Stimulated activated CD4-positive, alpha-beta T cell treated with anti-CD3 and anti-CD28 coated beads, Interleukin-2, amount 100 ng/mL, for 24 hours (primary cell): Measurements from ENCODE around the gene LRP1-AS.
"Not testable (repeated sequence)": the region's sequence is repeated elsewhere in the genome, so short reads cannot be mapped to it uniquely, and the experiment has no call there.

Experiments used
- DNase-seq, 2 donors: peaks; one replicate each; pipeline ENCODE4 v3.0.0-alpha.2; 2020

LRP1-AS gene

GRCh38 chr12:57138526-57139272 lies 8.7 kb downstream of the LRP1-AS start:
- no peak for DNase-seq

- no peak for DNase-seq
Observed at GRCh38 chr12:57135527-57136326, 11.7 kb downstream of the LRP1-AS start.

GRCh38 chr12:57134949-57135348 lies 12.5 kb downstream of the LRP1-AS start:
- no peak for DNase-seq

- DNase-seq: no peak
Observed at GRCh38 chr12:57133916-57134315, 13.5 kb downstream of the LRP1-AS start.

GRCh38 chr12:57133013-57133569 lies 14.3 kb downstream of the LRP1-AS start:
- DNase-seq: no peak

- DNase-seq: no peak
Observed at GRCh38 chr12:57131896-57132744, 15.3 kb downstream of the LRP1-AS start.

GRCh38 chr12:57130941-57131340 lies 16.5 kb downstream of the LRP1-AS start:
- no peak for DNase-seq

GRCh38 chr12:57129889-57130288 lies 17.5 kb downstream of the LRP1-AS start:
- DNase-seq: no peak

GRCh38 chr12:57129321-57129842 lies 18.0 kb downstream of the LRP1-AS start:
- no peak for DNase-seq

GRCh38 chr12:57128519-57129247 lies 18.7 kb downstream of the LRP1-AS start:
- no peak for DNase-seq

GRCh38 chr12:57127726-57128518 lies 19.5 kb downstream of the LRP1-AS start, which contains the start of gene LRP1:
TSS of gene LRP1 (plus strand) at chr12:57128483. CDS start at chr12:57128965, 482 bp downstream.
- DNase-seq: peak; percentile 79 to 80

GRCh38 chr12:57127101-57127725 lies 20.2 kb downstream of the LRP1-AS start:
- DNase-seq: peak; percentile 40 to 49

GRCh38 chr12:57126561-57126960 lies 20.9 kb downstream of the LRP1-AS start:
- DNase-seq: no peak

- no peak for DNase-seq
Observed at GRCh38 chr12:57126061-57126460, 21.4 kb downstream of the LRP1-AS start.

- DNase-seq: peak; percentile 75 to 84
Observed at GRCh38 chr12:57124261-57124877, 23.1 kb downstream of the LRP1-AS start.

- no peak for DNase-seq
Observed at GRCh38 chr12:57123813-57124212, 23.6 kb downstream of the LRP1-AS start.

- DNase-seq: not testable (repeated sequence)
Observed at GRCh38 chr12:57120718-57121117, 26.7 kb downstream of the LRP1-AS start.

- DNase-seq: no peak
Observed at GRCh38 chr12:57119294-57120085, 27.9 kb downstream of the LRP1-AS start.

- DNase-seq: no peak
Observed at GRCh38 chr12:57118711-57119271, 28.6 kb downstream of the LRP1-AS start.
